GM12878 (cell line): ENCODE results near the gene TMEM45A. TPM values are rescaled to one million over a fixed set of nuclear protein-coding genes. Genes with fewer than 3 reads are reported as not detected.

Source experiments
- ATAC-seq: fragments of 200-7000 bp; cut with Tn5 transposase; 3 replicates; pipeline ENCODE4 v1.9.1; 2020; ENCODE audit warnings: mild to moderate bottlenecking, moderate library complexity
- BruUV-seq: library from RNA; stranded (reverse); fragments of 400-500 nt; replicated peaks from 2 replicates; lab custom pipeline; 2021; lab: Mats Ljungman, UMichigan
- CTCF ChIA-PET: fragments of 300-600 bp; sonication (Branson Sonifier 250); formaldehyde crosslinking; extraction: SDS; loops from one replicate; lab custom pipeline; 2021; ENCODE audit warnings: inconsistent platforms; lab: Yijun Ruan, JAX
- POLR2A ChIA-PET: fragments of 350-600 bp; formaldehyde crosslinking; extraction: SDS; loops from one replicate; lab custom pipeline; 2021; ENCODE audit warnings: inconsistent platforms; lab: Charles Lee
- RAD21 ChIA-PET: fragments of 300-600 bp; sonication (Branson Sonifier 250); formaldehyde crosslinking; loops from one replicate; lab custom pipeline; 2023; ENCODE audit warnings: antibody characterized with exemption; ENCODE audit not compliant: unreplicated experiment; lab: Charles Lee
- SMC1A ChIA-PET: fragments of 300-600 bp; sonication (Branson Sonifier 250); formaldehyde crosslinking; loops from one replicate; lab custom pipeline; 2023; ENCODE audit not compliant: unreplicated experiment, uncharacterized antibody; lab: Charles Lee
- DNase-seq: peaks from one replicate; pipeline ENCODE4 v3.0.0-alpha.2; 2011; ENCODE audit warnings: low read depth, low spot score
- FAIRE-seq: peaks from 3 replicates; lab custom pipeline; 2011; peaks lifted over from hg19 to GRCh38; lab: Jason Lieb, UNC
- H2AFZ ChIP-seq: 2 replicates; pipeline ENCODE4 v1.6.0; 2011; ENCODE audit warnings: low read depth, low read length, control low read depth; ENCODE audit not compliant: control insufficient read depth
- H3K27ac ChIP-seq: 2 replicates; pipeline ENCODE4 v1.5.1; 2011; ENCODE audit warnings: control low read depth; ENCODE audit not compliant: control insufficient read depth, insufficient read depth
- H3K27me3 ChIP-seq, 2 experiments: replicated peaks in 1 of 2; 2 replicates each; pipeline versions ENCODE4 v1.6.0 to v1.6.1; 2011; ENCODE audit warnings: low read length in 1 of 2; ENCODE audit not compliant: control insufficient read depth in 2 of 2, insufficient read depth in 2 of 2
- H3K36me3 ChIP-seq, 2 experiments: 2 replicates each; pipeline ENCODE4 v1.5.1; 2011; ENCODE audit warnings: low read length in 1 of 2; ENCODE audit not compliant: control insufficient read depth in 2 of 2, insufficient read depth in 2 of 2
- H3K4me1 ChIP-seq: 2 replicates; pipeline ENCODE4 v1.6.1; 2011; ENCODE audit warnings: mild to moderate bottlenecking, low read length, moderate library complexity, mixed read lengths; ENCODE audit not compliant: control insufficient read depth, insufficient read depth
- H3K4me2 ChIP-seq: 2 replicates; pipeline ENCODE4 v1.6.0; 2011; ENCODE audit warnings: control low read depth; ENCODE audit not compliant: control insufficient read depth, insufficient read depth
- H3K4me3 ChIP-seq: fragments of 200-600 bp; sonication (generic); 2 replicates; pipeline ENCODE4 v1.5.1; 2016
- H3K79me2 ChIP-seq: 2 replicates; pipeline ENCODE4 v1.6.0; 2011; ENCODE audit warnings: low read length; ENCODE audit not compliant: control insufficient read depth, insufficient read depth
- H3K9ac ChIP-seq: 2 replicates; pipeline ENCODE4 v1.8.0; 2011; ENCODE audit warnings: low read length, control low read depth, mixed read lengths; ENCODE audit not compliant: control insufficient read depth, insufficient read depth
- H3K9me3 ChIP-seq: replicated peaks from 3 replicates; pipeline ENCODE4 v1.5.1; 2011; ENCODE audit warnings: mild to moderate bottlenecking, low read length; ENCODE audit not compliant: control insufficient read depth, insufficient read depth
- H4K20me1 ChIP-seq: 2 replicates; pipeline ENCODE4 v1.6.0; 2011; ENCODE audit not compliant: control insufficient read depth, insufficient read depth
- ATF2 ChIP-seq: IDR thresholded peaks from 2 replicates; pipeline ENCODE4 v1.6.1; 2012; ENCODE audit warnings: low read length, inconsistent platforms
- BRCA1 ChIP-seq: IDR thresholded peaks from 2 replicates; pipeline ENCODE4 v1.6.1; 2011; ENCODE audit warnings: low read depth, low read length, improper control_type of control experiment
- CEBPZ ChIP-seq: fragments of 150-350 bp; IDR thresholded peaks from 2 replicates; pipeline ENCODE4 v1.6.1; 2016; ENCODE audit warnings: low read depth, low read length
- CREM ChIP-seq: IDR thresholded peaks from 2 replicates; pipeline ENCODE4 v1.6.1; 2014; ENCODE audit warnings: antibody characterized with exemption, low read depth
- E2F8 ChIP-seq: fragments of 450-650 bp; IDR thresholded peaks from 2 replicates; pipeline ENCODE4 v1.6.1; 2018; ENCODE audit warnings: mild to moderate bottlenecking, low read depth, moderate library complexity; ENCODE audit not compliant: partially characterized antibody
- FOS ChIP-seq: IDR thresholded peaks from 3 replicates; pipeline ENCODE4 v1.6.1; 2011; ENCODE audit warnings: borderline replicate concordance; ENCODE audit not compliant: insufficient read length; ENCODE audit errors: extremely low read depth
- SMARCA5 ChIP-seq: fragments of 450-650 bp; IDR thresholded peaks from 2 replicates; pipeline ENCODE4 v1.6.1; 2017; ENCODE audit warnings: mild to moderate bottlenecking
- STAT3 ChIP-seq: IDR thresholded peaks from 2 replicates; pipeline ENCODE4 v1.6.1; 2011; ENCODE audit warnings: low read depth, low read length, improper control_type of control experiment
- WGBS: methylation state at CpG from one replicate; pipeline ENCODE4 v1.1.6; 2016; ENCODE audit warnings: low lambda C conversion rate; ENCODE audit not compliant: insufficient replicate concordance, insufficient coverage; ENCODE audit errors: missing lambda C conversion rate; 5-methylcytosine and 5-hydroxymethylcytosine counted together
- in situ Hi-C: fragments of 300-500 bp; cut with MboI; formaldehyde crosslinking; loops from 9 replicates; pipeline ENCODE4 v1.14.3; 2018; ENCODE audit warnings: mixed read lengths
- intact Hi-C: fragments of 100-400 bp; cut with micrococcal nuclease; formaldehyde crosslinking; loops from one replicate; pipeline ENCODE4 v1.14.2; 2022; ENCODE audit not compliant: unreplicated experiment
- polyA plus RNA-seq, 11 experiments: library from polyadenylated mRNA; depleted of rRNA in 4 of 11; unstranded in 6 of 11; stranded (reverse) in 5 of 11; fragments of >200 nt; fragmentation: Nextera tagmentation in 4 of 11; fragmentation: Illumina TruSeq in 1 of 11; extraction: Ambion mirVana in 4 of 11; extraction: Trizol in 1 of 11; gene quantifications; 1 replicate in 1 of 11; 2 replicates in 10 of 11; pipeline versions ENCODE4 v1.2.1 to v1.2.3, GENCODE V29; 2011 to 2016; ENCODE audit warnings: inconsistent platforms in 2 of 11, missing spikeins in 2 of 11, low read depth in 1 of 11
- total RNA-seq, 4 experiments: library from RNA; depleted of rRNA in 3 of 4; stranded (reverse); fragments of >200 nt in 3 of 4; fragmentation: Illumina TruSeq in 1 of 4; extraction: Trizol in 1 of 4; gene quantifications; 2 replicates each; pipeline versions ENCODE4 v1.2.1 to v1.2.3, GENCODE V29; 2013 to 2021

The TMEM45A gene
- total and polyA plus RNA-seq, 10 of the 15 experiments (the other 5 are each of a cell fraction or from before 2014, with no cell fraction given), result 0.34 to 5.3 (median 0.83) TPM

GRCh38 chr3:100531093-100531492, 38.7 kb downstream of the TMEM45A start:
- POLR2A ChIA-PET, result no interaction called here
- Histone ChIP-seq H3K36me3 (no peaks in the 10 kb centered on the region), H3K9ac (no peak overlapping the region), H4K20me1 (no peaks in the 10 kb centered on the region), H3K79me2 (no peaks in the 10 kb centered on the region), H3K27ac (no peak overlapping the region), H3K4me1 (no peaks in the 10 kb centered on the region), H3K4me3 (no peak overlapping the region), H3K4me2 (no peak overlapping the region), H3K9me3 (no peaks in the 10 kb centered on the region), H3K27me3 (no peaks in the 10 kb centered on the region), H2AFZ (no peak overlapping the region)
- FAIRE-seq (no peak), ATAC-seq (no peak), DNase-seq (no peak)
- RAD21 ChIA-PET, result interaction anchor here (0.5 kb wide), 1 partner anchor 135 kb away, joined by 4 read pairs; no protein-coding TSS in a partner anchor
- in situ Hi-C loops, result no loop called here
- no TSS peak for BruUV-seq
- TF ChIP-seq CEBPZ, result no peak
- no peak for TF ChIP-seq SMARCA5
- no peak for TF ChIP-seq CREM
- no peak for TF ChIP-seq ATF2
- TF ChIP-seq FOS, result no peak
- no peak for TF ChIP-seq BRCA1
- no peak for TF ChIP-seq E2F8
- no peak for TF ChIP-seq STAT3
- CTCF ChIA-PET, result interaction anchor here (0.9 to 2.0 kb wide), 2 partner anchors 9 to 59 kb away, joined by 3 to 6 read pairs; no protein-coding TSS in a partner anchor
- SMC1A ChIA-PET, result interaction anchor here (1.6 to 2.6 kb wide), 2 partner anchors 10 to 68 kb away, joined by 4 to 7 read pairs; no protein-coding TSS in a partner anchor
- intact Hi-C loops, result no loop called here
- 23% methylated on average over 3 of the region's 3 CpGs for WGBS
